ENCODE results near the gene SLPI. TPM values are rescaled to one million over a fixed set of nuclear protein-coding genes. Genes with fewer than 3 reads are reported as not detected.
A peak's percentile ranks its signal among the peaks of the same experiment; 100 is the strongest.

Gene SLPI, protein sequence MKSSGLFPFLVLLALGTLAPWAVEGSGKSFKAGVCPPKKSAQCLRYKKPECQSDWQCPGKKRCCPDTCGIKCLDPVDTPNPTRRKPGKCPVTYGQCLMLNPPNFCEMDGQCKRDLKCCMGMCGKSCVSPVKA
- 1,000 to 10,000 TPM in 1 of 4 donors, 100 to 1,000 TPM in 3; 194 to 1,792 (median 504) TPM for total RNA-seq

DNA sequence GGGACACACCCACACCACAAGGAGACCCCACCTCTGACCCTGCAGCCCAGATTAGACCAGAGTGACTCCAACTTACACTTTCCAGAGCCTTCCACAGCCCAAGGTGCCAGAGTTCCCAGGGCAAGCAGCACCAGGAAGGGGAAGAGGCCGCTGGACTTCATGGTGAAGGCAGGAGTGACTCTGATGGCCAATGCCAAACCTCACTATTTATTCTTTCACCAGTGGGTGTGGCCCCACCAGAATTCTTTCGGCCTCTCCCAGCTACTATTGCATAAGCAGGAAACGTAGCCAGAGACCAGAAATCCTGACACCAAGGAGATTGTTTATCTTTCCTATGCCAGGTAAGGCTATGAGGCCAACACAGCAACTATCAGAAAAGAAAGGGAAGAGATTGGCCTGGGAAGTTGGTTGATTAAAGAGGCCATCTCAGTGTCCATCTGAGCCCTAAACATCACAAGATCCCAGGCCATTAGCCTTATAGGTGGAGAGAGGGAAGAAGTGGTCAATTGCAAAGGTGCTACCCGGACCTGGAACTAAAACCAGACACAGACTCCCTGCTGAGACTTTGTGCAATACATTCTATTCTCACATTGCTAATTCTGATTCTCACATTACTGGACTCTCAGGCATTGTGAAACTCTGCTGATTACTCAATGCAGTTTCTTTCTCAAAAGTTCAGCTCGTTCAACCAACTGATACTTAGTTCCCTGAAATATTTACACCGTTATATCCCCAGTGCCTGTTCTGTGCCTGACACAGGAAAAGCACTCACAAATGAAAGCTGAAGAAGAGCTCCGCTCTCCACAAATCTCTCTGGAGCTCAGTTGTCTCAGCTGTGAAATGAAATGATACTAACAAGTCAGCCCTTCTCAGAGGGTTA lies at the start of gene SLPI:
SLPI (minus strand) TSS at position 182 of the 880 bp plus-strand sequence; CDS start at position 161, 21 bp downstream.
- Histone ChIP-seq H3K27ac (peak within 1 kb of the TSS; percentile 81 to 83 (median 81)), H3K4me1 (peaks cover 5 to 15% of the 10 kb centered on the region in 2 donors), H3K4me3 (peak within 1 kb of the TSS; percentile 35 to 55 (median 54)), H3K9me3 (no peaks in the 10 kb centered on the region), H3K27me3 (no peaks in the 10 kb centered on the region), H3K36me3 (no peaks in the 10 kb centered on the region)
- TF ChIP-seq POLR2A (IDR thresholded peaks at IDR 0.05): peak; percentile 31 to 56
- TF ChIP-seq, protein P1, sequence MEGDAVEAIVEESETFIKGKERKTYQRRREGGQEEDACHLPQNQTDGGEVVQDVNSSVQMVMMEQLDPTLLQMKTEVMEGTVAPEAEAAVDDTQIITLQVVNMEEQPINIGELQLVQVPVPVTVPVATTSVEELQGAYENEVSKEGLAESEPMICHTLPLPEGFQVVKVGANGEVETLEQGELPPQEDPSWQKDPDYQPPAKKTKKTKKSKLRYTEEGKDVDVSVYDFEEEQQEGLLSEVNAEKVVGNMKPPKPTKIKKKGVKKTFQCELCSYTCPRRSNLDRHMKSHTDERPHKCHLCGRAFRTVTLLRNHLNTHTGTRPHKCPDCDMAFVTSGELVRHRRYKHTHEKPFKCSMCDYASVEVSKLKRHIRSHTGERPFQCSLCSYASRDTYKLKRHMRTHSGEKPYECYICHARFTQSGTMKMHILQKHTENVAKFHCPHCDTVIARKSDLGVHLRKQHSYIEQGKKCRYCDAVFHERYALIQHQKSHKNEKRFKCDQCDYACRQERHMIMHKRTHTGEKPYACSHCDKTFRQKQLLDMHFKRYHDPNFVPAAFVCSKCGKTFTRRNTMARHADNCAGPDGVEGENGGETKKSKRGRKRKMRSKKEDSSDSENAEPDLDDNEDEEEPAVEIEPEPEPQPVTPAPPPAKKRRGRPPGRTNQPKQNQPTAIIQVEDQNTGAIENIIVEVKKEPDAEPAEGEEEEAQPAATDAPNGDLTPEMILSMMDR (IDR thresholded peaks at IDR 0.05 in 4 of 5, conservative IDR thresholded peaks at IDR 0.05 in 1 of 5): no peak
- DNase-seq (peak; percentile 28 to 76), ATAC-seq (peak; percentile 92 to 95)
- in situ Hi-C loops (cut with MboI; ENCODE audit: low sequenced_read_pairs in 4 of 4): no loop called here
- intact Hi-C loops (cut with DNase I; ENCODE audit: low total_unique reads): loop anchor here (5.0 kb wide), 1 partner anchor 38 kb away; no protein-coding TSS in a partner anchor

DNA sequence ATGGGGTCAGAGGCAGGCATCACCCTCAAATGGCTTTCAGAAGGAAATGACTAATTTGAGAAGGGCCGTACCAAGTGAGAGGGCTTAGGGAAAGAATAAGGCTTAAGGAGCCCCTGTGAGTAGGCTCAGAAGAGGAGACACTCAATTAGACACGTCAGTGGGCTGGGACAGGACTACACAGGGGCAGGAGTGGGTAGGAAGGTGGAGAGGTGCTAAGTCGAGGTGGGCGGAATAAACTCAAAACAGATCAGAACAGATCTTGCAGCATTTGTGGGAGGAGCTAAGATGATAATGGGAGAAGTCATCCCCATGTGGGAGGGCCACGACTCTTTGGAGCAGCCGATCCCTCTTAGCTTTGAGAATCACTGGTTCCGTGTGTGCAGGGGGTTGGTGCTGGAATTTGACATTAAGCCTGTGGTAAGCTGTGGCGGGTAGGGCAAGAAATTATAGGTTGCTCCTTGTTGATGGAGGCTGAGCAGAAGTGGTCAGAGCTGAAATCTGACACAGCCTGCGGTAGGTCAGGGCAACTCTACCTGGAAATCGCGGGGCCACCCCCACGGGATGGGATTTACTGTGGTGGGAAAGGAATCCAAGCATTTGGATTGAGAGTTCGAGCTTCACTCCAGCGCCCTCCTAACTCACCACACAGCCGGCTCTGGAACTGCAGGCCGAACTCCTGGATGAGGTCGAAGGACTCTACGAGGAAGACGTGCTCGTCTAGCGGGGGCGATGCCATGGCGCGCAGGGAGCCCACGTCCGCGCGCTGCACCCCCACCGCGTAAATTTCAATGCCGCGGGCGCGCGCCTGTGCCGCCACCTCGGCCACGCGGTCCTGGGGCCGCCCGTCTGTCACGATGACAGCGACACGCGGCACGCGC lies 49.5 kb upstream of the SLPI start:
- TF ChIP-seq, protein P1 (IDR thresholded peaks at IDR 0.05 in 4 of 5, conservative IDR thresholded peaks at IDR 0.05 in 1 of 5): no peak
- TF ChIP-seq POLR2A (IDR thresholded peaks at IDR 0.05): no peak
- ATAC-seq (no peak), DNase-seq (no peak)
- intact Hi-C loops (cut with DNase I; ENCODE audit: low total_unique reads): no loop called here
- Histone ChIP-seq H3K4me1 (peaks cover 0 to 9% of the 10 kb centered on the region in 2 donors), H3K36me3 (no peaks in the 10 kb centered on the region), H3K27ac (no peak overlapping the region), H3K9me3 (no peaks in the 10 kb centered on the region), H3K27me3 (peaks cover 14 to 29% (median 17%) of the 10 kb centered on the region in 3 donors), H3K4me3 (no peak overlapping the region)
- in situ Hi-C loops (cut with MboI; ENCODE audit: low sequenced_read_pairs in 4 of 4): loop anchor here in 1 of 4 donors (10.0 kb wide), 1 partner anchor 259 kb away; no protein-coding TSS in a partner anchor

DNA sequence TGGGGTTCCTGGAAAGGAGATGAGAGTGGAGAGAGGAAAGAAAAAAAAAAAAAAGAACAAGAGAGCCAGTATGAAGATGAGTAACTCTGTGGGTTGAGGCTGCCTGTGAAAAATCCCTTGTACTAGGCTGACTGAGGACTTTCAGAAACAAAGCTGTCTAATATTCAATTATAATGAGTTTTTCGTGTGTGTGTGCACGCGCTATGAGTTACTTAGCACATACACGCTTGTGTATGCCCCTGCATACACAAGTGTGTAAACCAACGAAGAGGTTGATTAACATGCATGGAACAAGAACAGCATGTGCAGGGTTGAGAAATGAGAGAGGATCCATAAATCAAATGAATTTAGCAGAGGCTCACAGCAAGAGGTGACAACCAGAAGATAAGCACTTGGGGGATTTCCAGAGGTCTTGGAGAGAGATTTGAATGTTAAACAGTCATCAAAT lies 47.5 kb upstream of the SLPI start:
- intact Hi-C loops (cut with DNase I; ENCODE audit: low total_unique reads) (no loop called here), in situ Hi-C loops (cut with MboI; ENCODE audit: low sequenced_read_pairs in 4 of 4) (loop anchor here in 1 of 4 donors (10.0 kb wide), 1 partner anchor 257 kb away; no protein-coding TSS in a partner anchor)
- TF ChIP-seq, protein P1 (IDR thresholded peaks at IDR 0.05 in 4 of 5, conservative IDR thresholded peaks at IDR 0.05 in 1 of 5): no peak
- no peak for TF ChIP-seq POLR2A (IDR thresholded peaks at IDR 0.05)
- Histone ChIP-seq H3K36me3 (no peaks in the 10 kb centered on the region), H3K9me3 (no peaks in the 10 kb centered on the region), H3K27ac (no peak overlapping the region), H3K27me3 (peaks cover 10 to 29% (median 14%) of the 10 kb centered on the region in 3 donors), H3K4me1 (peaks cover 0 to 4% of the 10 kb centered on the region in 2 donors), H3K4me3 (no peak overlapping the region)
- DNase-seq (no peak), ATAC-seq (no peak)

DNA sequence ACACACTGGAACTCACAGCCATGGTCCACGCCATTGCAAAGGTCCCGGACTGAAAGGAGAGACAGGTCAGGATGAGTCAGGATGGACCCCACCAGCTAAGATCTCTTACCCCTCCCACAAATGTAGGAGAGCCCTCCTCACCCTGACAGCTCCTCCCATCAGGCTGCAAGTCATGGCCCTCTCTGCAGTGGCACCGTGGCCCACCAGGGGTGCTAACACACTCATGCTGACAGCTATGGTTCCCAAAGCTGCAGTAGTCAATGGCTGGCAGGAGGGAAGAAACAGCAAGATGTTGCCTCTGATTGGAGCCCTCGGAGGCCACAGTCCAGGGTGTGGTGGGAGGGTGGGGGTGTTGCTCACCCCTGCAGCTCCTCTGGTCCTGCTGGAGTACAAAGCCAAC lies 46.6 kb upstream of the SLPI start:
- intact Hi-C loops (cut with DNase I; ENCODE audit: low total_unique reads): no loop called here
- ATAC-seq (no peak), DNase-seq (no peak)
- Histone ChIP-seq H3K36me3 (no peaks in the 10 kb centered on the region), H3K27ac (no peak overlapping the region), H3K4me1 (no peaks in the 10 kb centered on the region), H3K4me3 (no peak overlapping the region), H3K9me3 (no peaks in the 10 kb centered on the region), H3K27me3 (peaks cover 1 to 25% (median 8%) of the 10 kb centered on the region in 3 donors)
- in situ Hi-C loops (cut with MboI; ENCODE audit: low sequenced_read_pairs in 4 of 4): loop anchor here in 1 of 4 donors (10.0 kb wide), 1 partner anchor 256 kb away; no protein-coding TSS in a partner anchor
- TF ChIP-seq, protein P1 (IDR thresholded peaks at IDR 0.05 in 4 of 5, conservative IDR thresholded peaks at IDR 0.05 in 1 of 5): no peak
- TF ChIP-seq POLR2A (IDR thresholded peaks at IDR 0.05): no peak
